ENCODE data around the gene KMT5B.

Gene KMT5B

GRCh38 chr11:68136866-68137265 lies 76.2 kb downstream of the KMT5B start:
- Histone ChIP-seq H3K9me3 (ENCODE audit: low read length) (peaks cover 5% of the 10 kb centered on the region; the same call in 1 of the 2 replicates), H3K79me2 (ENCODE audit: insufficient read depth, low read length) (no peaks in the 10 kb centered on the region), H3K4me2 (ENCODE audit: low read length) (no peak overlapping the region), H3K4me3 (ENCODE audit: low read depth, low read length, poor library complexity, severe bottlenecking) (no peak overlapping the region), H3K4me1 (ENCODE audit: insufficient read depth, low read length, severe bottlenecking) (peaks cover 4% of the 10 kb centered on the region), H2AFZ (ENCODE audit: low read length) (no peak overlapping the region), H3K36me3 (ENCODE audit: insufficient read depth, low read length) (no peaks in the 10 kb centered on the region), H3K9ac (ENCODE audit: low read length) (no peak overlapping the region), H3K27ac (ENCODE audit: low read depth, low read length, poor library complexity, severe bottlenecking) (no peak overlapping the region), H3F3A (ENCODE audit: insufficient read depth, low read length) (no peaks in the 10 kb centered on the region), H4K20me1 (ENCODE audit: insufficient read depth, low read length) (no peaks in the 10 kb centered on the region), H3K27me3 (ENCODE audit: insufficient read depth, low read length) (peaks cover 3% of the 10 kb centered on the region; the same call in 1 of the 2 replicates), H3K9me2 (ENCODE audit: low read depth, low read length) (no peaks in the 10 kb centered on the region)
- TF ChIP-seq CTCF (IDR thresholded peaks at IDR 0.05; ENCODE audit: low read length) (no peak), EZH2 (IDR thresholded peaks at IDR 0.05; ENCODE audit: borderline replicate concordance, low read length) (no peak)

- H3K4me3 ChIP-seq (ENCODE audit: low read depth, low read length, poor library complexity, severe bottlenecking), result no peak overlapping the region
- H3K36me3 ChIP-seq (ENCODE audit: insufficient read depth, low read length), result no peaks in the 10 kb centered on the region
- no peaks in the 10 kb centered on the region for H3K79me2 ChIP-seq (ENCODE audit: insufficient read depth, low read length)
- no peak overlapping the region for H3K4me2 ChIP-seq (ENCODE audit: low read length)
- no peak overlapping the region for H2AFZ ChIP-seq (ENCODE audit: low read length)
- H3K9me3 ChIP-seq (ENCODE audit: low read length), result peaks cover 5% of the 10 kb centered on the region; the same call in 1 of the 2 replicates
- TF ChIP-seq CTCF (IDR thresholded peaks at IDR 0.05; ENCODE audit: low read length), result no peak
- no peak for TF ChIP-seq EZH2 (IDR thresholded peaks at IDR 0.05; ENCODE audit: borderline replicate concordance, low read length)
- H3K27ac ChIP-seq (ENCODE audit: low read depth, low read length, poor library complexity, severe bottlenecking), result no peak overlapping the region
- no peaks in the 10 kb centered on the region for H3K4me1 ChIP-seq (ENCODE audit: insufficient read depth, low read length, severe bottlenecking)
- H4K20me1 ChIP-seq (ENCODE audit: insufficient read depth, low read length), result no peaks in the 10 kb centered on the region
- no peak overlapping the region for H3K9ac ChIP-seq (ENCODE audit: low read length)
- no peaks in the 10 kb centered on the region for H3K27me3 ChIP-seq (ENCODE audit: insufficient read depth, low read length)
- H3K9me2 ChIP-seq (ENCODE audit: low read depth, low read length), result no peaks in the 10 kb centered on the region
- H3F3A ChIP-seq (ENCODE audit: insufficient read depth, low read length), result no peaks in the 10 kb centered on the region
These were observed 77.9 kb downstream of the KMT5B start for GRCh38 chr11:68135161-68135560.

GRCh38 chr11:68133761-68134160 lies 79.3 kb downstream of the KMT5B start:
- Histone ChIP-seq H2AFZ (ENCODE audit: low read length) (no peak overlapping the region), H3K27ac (ENCODE audit: low read depth, low read length, poor library complexity, severe bottlenecking) (no peak overlapping the region), H3K9me3 (ENCODE audit: low read length) (peaks cover 5% of the 10 kb centered on the region; the same call in 1 of the 2 replicates), H3K9me2 (ENCODE audit: low read depth, low read length) (no peaks in the 10 kb centered on the region), H3K4me2 (ENCODE audit: low read length) (no peak overlapping the region), H3K4me3 (ENCODE audit: low read depth, low read length, poor library complexity, severe bottlenecking) (no peak overlapping the region), H3F3A (ENCODE audit: insufficient read depth, low read length) (no peaks in the 10 kb centered on the region), H3K79me2 (ENCODE audit: insufficient read depth, low read length) (no peaks in the 10 kb centered on the region), H4K20me1 (ENCODE audit: insufficient read depth, low read length) (no peaks in the 10 kb centered on the region), H3K4me1 (ENCODE audit: insufficient read depth, low read length, severe bottlenecking) (no peaks in the 10 kb centered on the region), H3K36me3 (ENCODE audit: insufficient read depth, low read length) (no peaks in the 10 kb centered on the region), H3K9ac (ENCODE audit: low read length) (no peak overlapping the region), H3K27me3 (ENCODE audit: insufficient read depth, low read length) (no peaks in the 10 kb centered on the region)
- TF ChIP-seq CTCF (IDR thresholded peaks at IDR 0.05; ENCODE audit: low read length) (no peak), EZH2 (IDR thresholded peaks at IDR 0.05; ENCODE audit: borderline replicate concordance, low read length) (no peak)

All from OCI-LY1 (cell line).